Activated B cell treated with CpG ODN at 0.5 μM for 24 hours (primary cell): ENCODE measurements around the gene CCL3. TPM values are rescaled to one million over a fixed set of nuclear protein-coding genes. Genes with fewer than 3 reads are reported as not detected.
"Not testable (repeated sequence)": the region's sequence is repeated elsewhere in the genome, so short reads cannot be mapped to it uniquely, and the experiment has no call there.

ENCODE experiments used
- ATAC-seq: fragments of 200-7000 bp; cut with Tn5 transposase; one replicate; pipeline ENCODE4 v1.10.0; 2021; ENCODE audit warnings: low read depth, mild to moderate bottlenecking, moderate library complexity
- CTCF ChIA-PET: fragments of 350-600 bp; sonication (Branson Sonifier 250); formaldehyde crosslinking; loops from one replicate; lab custom pipeline; 2021; ENCODE audit warnings: antibody characterized with exemption; lab: Charles Lee
- POLR2A ChIA-PET: fragments of 350-600 bp; sonication (Branson Sonifier 250); formaldehyde crosslinking; loops from one replicate; lab custom pipeline; 2021; ENCODE audit warnings: antibody characterized with exemption; lab: Charles Lee
- DNase-seq: peaks from one replicate; pipeline ENCODE4 v3.0.0; 2022
- H3K27ac Mint-ChIP-seq: one replicate; pipeline ENCODE4 v1.8.0; 2020; ENCODE audit warnings: mixed read lengths
- H3K27me3 Mint-ChIP-seq: one replicate; pipeline ENCODE4 v1.8.0; 2021; ENCODE audit warnings: mixed read lengths
- H3K36me3 Mint-ChIP-seq: one replicate; pipeline ENCODE4 v1.8.0; 2021; ENCODE audit warnings: low read depth, mixed read lengths
- H3K4me1 Mint-ChIP-seq: one replicate; pipeline ENCODE4 v1.8.0; 2021; ENCODE audit warnings: mixed read lengths
- H3K4me3 Mint-ChIP-seq: one replicate; pipeline ENCODE4 v1.8.0; 2020; ENCODE audit warnings: mild to moderate bottlenecking, mixed read lengths
- H3K9me3 Mint-ChIP-seq: one replicate; pipeline ENCODE4 v1.8.0; 2020; ENCODE audit warnings: mixed read lengths
- intact Hi-C: fragments of 100-400 bp; cut with micrococcal nuclease; formaldehyde crosslinking; loops from one replicate; pipeline ENCODE4 v1.15.1; 2024
- total RNA-seq: library from RNA; stranded (reverse); gene quantifications from 2 replicates; pipeline ENCODE4 v1.2.3, GENCODE V29; 2022
- TF ChIP-seq, protein P1 (sequence below): fragments of 200-600 bp; IDR thresholded peaks from one replicate; pipeline ENCODE4 v1.8.0; 2022; ENCODE audit warnings: antibody characterized with exemption, mild to moderate bottlenecking

Gene CCL3
- total RNA-seq, 1 donor from 2014 or later = 74.5 TPM

DNA sequence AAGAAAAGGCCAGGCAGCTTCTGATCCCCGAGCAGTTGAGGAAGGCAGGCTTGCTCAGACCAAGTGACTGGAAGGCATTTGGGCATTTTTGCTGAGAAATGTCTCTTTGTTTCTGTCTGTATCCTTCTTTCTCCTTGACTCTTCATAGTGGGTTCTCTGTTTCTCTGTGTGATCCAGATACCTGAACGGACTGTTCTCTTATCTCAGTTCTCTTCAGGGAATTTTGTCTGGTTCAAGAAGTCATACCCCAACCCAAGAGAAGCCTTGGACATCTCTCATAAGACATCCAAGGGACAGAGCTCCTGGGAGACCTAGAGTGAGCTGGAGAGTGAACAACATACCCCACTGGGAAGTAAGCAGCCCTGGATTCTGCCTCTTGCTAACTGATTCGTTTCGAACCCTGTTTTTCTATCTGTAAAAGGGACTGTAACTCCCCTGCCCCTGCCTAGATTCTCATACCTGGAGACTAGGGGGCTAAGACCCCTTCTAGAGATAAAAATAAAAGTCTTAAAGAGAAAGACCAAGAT is 541 bp downstream of the CCL3 start:
- Mint-ChIP-seq H3K36me3 (peaks cover 9% of the 10 kb centered on the region), H3K27me3 (no peaks in the 10 kb centered on the region), H3K27ac (peak overlapping the region; percentile 96), H3K9me3 (no peaks in the 10 kb centered on the region), H3K4me3 (peak overlapping the region; percentile 86), H3K4me1 (peaks cover 73% of the 10 kb centered on the region)
- intact Hi-C loops = no loop called here
- TF ChIP-seq, protein P1, sequence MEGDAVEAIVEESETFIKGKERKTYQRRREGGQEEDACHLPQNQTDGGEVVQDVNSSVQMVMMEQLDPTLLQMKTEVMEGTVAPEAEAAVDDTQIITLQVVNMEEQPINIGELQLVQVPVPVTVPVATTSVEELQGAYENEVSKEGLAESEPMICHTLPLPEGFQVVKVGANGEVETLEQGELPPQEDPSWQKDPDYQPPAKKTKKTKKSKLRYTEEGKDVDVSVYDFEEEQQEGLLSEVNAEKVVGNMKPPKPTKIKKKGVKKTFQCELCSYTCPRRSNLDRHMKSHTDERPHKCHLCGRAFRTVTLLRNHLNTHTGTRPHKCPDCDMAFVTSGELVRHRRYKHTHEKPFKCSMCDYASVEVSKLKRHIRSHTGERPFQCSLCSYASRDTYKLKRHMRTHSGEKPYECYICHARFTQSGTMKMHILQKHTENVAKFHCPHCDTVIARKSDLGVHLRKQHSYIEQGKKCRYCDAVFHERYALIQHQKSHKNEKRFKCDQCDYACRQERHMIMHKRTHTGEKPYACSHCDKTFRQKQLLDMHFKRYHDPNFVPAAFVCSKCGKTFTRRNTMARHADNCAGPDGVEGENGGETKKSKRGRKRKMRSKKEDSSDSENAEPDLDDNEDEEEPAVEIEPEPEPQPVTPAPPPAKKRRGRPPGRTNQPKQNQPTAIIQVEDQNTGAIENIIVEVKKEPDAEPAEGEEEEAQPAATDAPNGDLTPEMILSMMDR = no peak
- CTCF ChIA-PET = interaction anchor here (1.3 to 3.4 kb wide), 5 partner anchors 17 to 120 kb away, joined by 3 to 17 read pairs (median 9); no protein-coding TSS in a partner anchor
- POLR2A ChIA-PET = interaction anchor here (0.6 to 3.0 kb wide), 17 partner anchors 8 to 121 kb away, joined by 3 to 25 read pairs (median 5); partner anchors contain the start of genes CCL3L1, CCL3L3, CCL4 and CCL4L2
- DNase-seq (no peak), ATAC-seq (no peak)

DNA sequence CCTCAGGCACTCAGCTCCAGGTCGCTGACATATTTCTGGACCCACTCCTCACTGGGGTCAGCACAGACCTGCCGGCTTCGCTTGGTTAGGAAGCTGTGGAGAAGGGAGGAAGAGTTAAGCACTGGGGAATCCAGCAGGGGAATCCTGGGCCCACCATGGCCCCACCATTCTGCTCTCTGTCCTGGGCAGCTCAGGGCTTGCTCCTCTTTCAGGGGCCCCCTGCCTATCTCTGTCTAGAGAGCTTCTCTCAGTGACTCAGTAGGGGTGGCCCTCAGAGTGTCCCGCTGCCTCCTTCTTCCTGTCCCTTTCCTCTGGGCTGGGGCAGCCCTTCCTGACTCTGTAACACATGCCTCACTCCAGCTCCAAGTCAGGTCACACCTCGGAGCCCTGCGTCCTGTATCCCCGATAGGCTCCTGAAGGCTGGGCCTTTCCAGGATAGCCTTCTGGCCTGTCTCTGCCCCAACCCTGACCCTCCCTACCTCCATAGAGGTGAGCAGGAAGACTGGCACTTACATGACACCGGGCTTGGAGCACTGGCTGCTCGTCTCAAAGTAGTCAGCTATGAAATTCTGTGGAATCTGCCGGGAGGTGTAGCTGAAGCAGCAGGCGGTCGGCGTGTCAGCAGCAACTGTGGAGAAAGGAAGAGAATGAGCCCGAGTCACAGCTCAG is 1.1 kb downstream of the CCL3 start:
- Mint-ChIP-seq H3K4me1 (peaks cover 73% of the 10 kb centered on the region), H3K9me3 (no peaks in the 10 kb centered on the region), H3K27me3 (no peaks in the 10 kb centered on the region), H3K27ac (peak overlapping the region; percentile 96), H3K4me3 (peak overlapping the region; percentile 86), H3K36me3 (peaks cover 9% of the 10 kb centered on the region)
- ChIA-PET POLR2A (interaction anchor here (2.0 to 3.0 kb wide), 3 partner anchors 39 to 65 kb away, joined by 7 to 15 read pairs (median 7); no protein-coding TSS in a partner anchor), CTCF (interaction anchor here (2.1 to 3.4 kb wide), 3 partner anchors 16 to 113 kb away, joined by 9 to 17 read pairs (median 13); no protein-coding TSS in a partner anchor)
- TF ChIP-seq, protein P1 = no peak
- DNase-seq (no peak), ATAC-seq (no peak)
- intact Hi-C loops = no loop called here

DNA sequence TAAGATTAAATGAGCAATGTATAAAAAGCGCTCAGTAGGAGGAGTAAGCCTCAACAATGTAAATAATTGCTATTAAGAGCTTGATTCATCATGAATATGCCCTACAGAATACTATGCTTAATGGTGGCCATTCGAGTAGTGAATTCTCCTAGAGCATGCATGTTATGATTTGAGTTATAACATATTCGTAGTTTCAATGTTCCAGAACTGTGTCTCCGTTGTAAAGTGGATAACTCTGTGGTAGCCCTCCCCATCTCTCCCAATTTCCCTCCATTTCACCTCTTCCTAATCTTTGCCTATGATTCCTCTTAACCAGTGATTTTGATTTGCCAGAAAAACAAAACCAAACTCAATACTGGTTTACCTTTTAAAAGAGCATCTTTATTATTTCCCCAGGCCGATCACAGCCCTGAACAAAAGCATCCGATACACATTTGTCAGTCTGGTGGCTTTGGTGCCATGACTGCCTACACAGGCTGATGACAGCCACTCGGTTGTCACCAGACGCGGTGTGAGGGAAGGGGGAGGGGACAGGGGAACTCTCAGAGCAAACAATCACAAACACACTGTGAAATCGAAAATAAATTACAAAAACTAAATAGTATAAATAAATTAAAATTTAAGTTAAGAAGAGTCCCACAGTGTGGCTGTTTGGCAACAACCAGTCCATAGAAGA is 1.9 kb downstream of the CCL3 start:
- ATAC-seq, intact Hi-C loops, H3K27me3 Mint-ChIP-seq, DNase-seq, H3K36me3 Mint-ChIP-seq, H3K9me3 Mint-ChIP-seq: not testable (repeated sequence)
- POLR2A ChIA-PET = interaction anchor here (2.6 to 3.0 kb wide), 2 partner anchors 39 to 61 kb away, joined by 7 to 15 read pairs; no protein-coding TSS in a partner anchor
- peak overlapping the region; percentile 96 for H3K27ac Mint-ChIP-seq
- peak overlapping the region; percentile 9 for H3K4me3 Mint-ChIP-seq
- H3K4me1 Mint-ChIP-seq = peaks cover 74% of the 10 kb centered on the region
- CTCF ChIA-PET = interaction anchor here (3.0 kb wide), 1 partner anchor 16 kb away, joined by 17 read pairs; no protein-coding TSS in a partner anchor

DNA sequence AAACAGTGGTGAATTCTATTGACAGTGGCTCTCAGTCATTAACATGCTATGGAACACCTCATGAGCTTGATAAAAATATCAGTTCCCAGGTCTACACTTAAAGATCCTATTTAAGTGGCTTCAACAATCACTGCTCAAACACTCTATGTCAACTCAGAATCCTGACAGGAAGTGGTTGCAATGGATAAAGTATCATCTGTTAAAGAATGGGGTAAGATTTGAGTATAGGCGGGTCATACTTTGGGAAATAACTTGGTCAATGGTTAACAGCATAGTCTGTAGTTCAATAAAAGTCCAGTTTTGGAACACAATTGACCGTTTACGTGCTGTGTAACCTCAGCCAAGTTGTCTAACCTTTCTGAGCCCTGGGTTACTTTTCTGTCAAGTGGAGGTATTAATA is 2.5 kb downstream of the CCL3 start:
- CTCF ChIA-PET = interaction anchor here (1.5 kb wide), 1 partner anchor 15 kb away, joined by 6 read pairs; no protein-coding TSS in a partner anchor
- H3K9me3 Mint-ChIP-seq, H3K27ac Mint-ChIP-seq, H3K36me3 Mint-ChIP-seq, ATAC-seq, POLR2A ChIA-PET, H3K27me3 Mint-ChIP-seq, H3K4me3 Mint-ChIP-seq, DNase-seq, intact Hi-C loops: not testable (repeated sequence)
- H3K4me1 Mint-ChIP-seq = peaks cover 73% of the 10 kb centered on the region

DNA sequence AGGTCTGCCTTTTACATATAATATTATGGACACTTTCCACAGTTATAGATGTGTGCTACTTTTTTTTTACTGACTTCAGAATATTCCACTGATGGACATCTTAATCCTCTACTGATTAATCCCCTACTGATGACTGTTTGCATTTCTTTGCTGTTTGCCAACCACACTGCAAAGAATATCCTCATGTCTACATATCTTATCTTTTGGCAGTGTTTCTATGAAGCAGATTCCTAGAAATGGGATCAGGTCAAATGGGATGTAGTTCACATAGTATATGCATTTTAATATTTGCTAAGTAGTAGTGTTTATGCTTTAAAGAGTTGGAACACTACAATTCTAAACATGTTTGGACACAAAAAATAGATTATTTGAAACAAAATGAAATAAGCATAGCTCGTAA is 3.2 kb downstream of the CCL3 start:
- Mint-ChIP-seq H3K4me3 (no peak overlapping the region), H3K36me3 (peaks cover 9% of the 10 kb centered on the region), H3K27ac (no peak overlapping the region), H3K9me3 (no peaks in the 10 kb centered on the region), H3K4me1 (peaks cover 73% of the 10 kb centered on the region), H3K27me3 (no peaks in the 10 kb centered on the region)
- ChIA-PET POLR2A (interaction anchor here (1.1 kb wide), 1 partner anchor 16 kb away, joined by 4 read pairs; no protein-coding TSS in a partner anchor), CTCF (interaction anchor here (0.8 to 1.5 kb wide), 2 partner anchors 14 to 62 kb away, joined by 3 to 6 read pairs; no protein-coding TSS in a partner anchor)
- intact Hi-C loops = no loop called here
- TF ChIP-seq, protein P1 = no peak
- ATAC-seq (no peak), DNase-seq (no peak)
